CD14-positive monocyte (primary cell): ENCODE data around the gene PREX1. TPM values are rescaled to one million over a fixed set of nuclear protein-coding genes. Genes with fewer than 3 reads are reported as not detected.
A peak's percentile ranks its signal among the peaks of the same experiment; 100 is the strongest.

Experiments
- DNase-seq, 3 donors: peaks; one replicate each; pipeline ENCODE4 v3.0.0-alpha.2; 2011 to 2022
- H2AFZ ChIP-seq: 2 replicates; pipeline ENCODE4 v1.6.0; 2012; ENCODE audit warnings: mild to moderate bottlenecking, low read depth, low read length, inconsistent platforms; ENCODE audit not compliant: insufficient read depth, poor library complexity, severe bottlenecking
- H3K27ac ChIP-seq, 2 donors: 1 replicate in 1 of 2; 2 replicates in 1 of 2; pipeline ENCODE4 v1.5.1; 2012 to 2013; ENCODE audit warnings: low read length in 2 of 2, control low read depth in 1 of 2, inconsistent platforms in 1 of 2, low read depth in 1 of 2, mild to moderate bottlenecking in 1 of 2
- H3K27me3 ChIP-seq, 2 donors: one replicate each; pipeline versions ENCODE4 v1.6.0 to v1.6.1; 2011 to 2013; ENCODE audit warnings: low read length in 2 of 2; ENCODE audit not compliant: control insufficient read depth in 2 of 2, insufficient read depth in 2 of 2
- H3K36me3 ChIP-seq, 2 donors: replicated peaks in 1 of 2; 1 replicate in 1 of 2; 2 replicates in 1 of 2; pipeline versions ENCODE4 v1.5.1 to v1.6.1; 2012 to 2013; ENCODE audit warnings: low read length in 2 of 2, control low read depth in 1 of 2, inconsistent platforms in 1 of 2, mild to moderate bottlenecking in 1 of 2; ENCODE audit not compliant: insufficient read depth in 2 of 2, control insufficient read depth in 1 of 2
- H3K4me1 ChIP-seq, 2 donors: 1 replicate in 1 of 2; 2 replicates in 1 of 2; pipeline versions ENCODE4 v1.5.1 to v1.6.1; 2012 to 2013; ENCODE audit warnings: low read length in 2 of 2, control low read depth in 1 of 2, inconsistent platforms in 1 of 2, mild to moderate bottlenecking in 1 of 2, moderate library complexity in 1 of 2; ENCODE audit not compliant: insufficient read depth in 2 of 2, control insufficient read depth in 1 of 2
- H3K4me2 ChIP-seq: replicated peaks from 2 replicates; pipeline ENCODE3; 2012; ENCODE audit warnings: low read length, moderate library complexity, mild to moderate bottlenecking; ENCODE audit not compliant: poor library complexity, severe bottlenecking; ENCODE audit errors: extremely low read depth
- H3K4me3 ChIP-seq, 3 experiments: fragments of 200-600 bp in 1 of 3; sonication (generic) in 1 of 3; replicated peaks in 1 of 3; 1 replicate in 2 of 3; 2 replicates in 1 of 3; pipeline ENCODE4 v1.5.1; 2011 to 2013; ENCODE audit warnings: low read length in 3 of 3, mild to moderate bottlenecking in 3 of 3, control low read depth in 2 of 3, low read depth in 2 of 3, inconsistent platforms in 1 of 3, moderate library complexity in 1 of 3
- H3K79me2 ChIP-seq: 2 replicates; pipeline ENCODE4 v1.6.0; 2012; ENCODE audit warnings: mild to moderate bottlenecking, control low read depth, inconsistent platforms, low read length, moderate library complexity; ENCODE audit not compliant: insufficient read depth
- H3K9ac ChIP-seq: 2 replicates; pipeline ENCODE4 v1.6.0; 2017; ENCODE audit warnings: low read length, mild to moderate bottlenecking; ENCODE audit not compliant: insufficient read depth, poor library complexity, severe bottlenecking
- H3K9me3 ChIP-seq, 2 donors: replicated peaks in 1 of 2; 1 replicate in 1 of 2; 2 replicates in 1 of 2; pipeline versions ENCODE4 v1.5.1 to v1.6.1; 2012 to 2013; ENCODE audit warnings: low read length in 2 of 2, control low read depth in 1 of 2; ENCODE audit not compliant: control insufficient read depth in 1 of 2, insufficient read depth in 1 of 2
- H4K20me1 ChIP-seq: 2 replicates; pipeline ENCODE4 v1.6.0; 2012; ENCODE audit warnings: mild to moderate bottlenecking, low read length, control low read depth, moderate library complexity; ENCODE audit not compliant: insufficient read depth
- H3K27ac Mint-ChIP-seq, 7 donors: one replicate each; pipeline ENCODE4 v1.8.0; 2020; ENCODE audit warnings: mild to moderate bottlenecking in 7 of 7, mixed read lengths in 7 of 7, moderate library complexity in 6 of 7, inconsistent platforms in 2 of 7
- H3K27me3 Mint-ChIP-seq, 3 donors: one replicate each; pipeline ENCODE4 v1.8.0; 2021 to 2022; ENCODE audit warnings: low read depth in 3 of 3, mild to moderate bottlenecking in 3 of 3, mixed read lengths in 3 of 3, moderate library complexity in 3 of 3, inconsistent platforms in 1 of 3
- H3K36me3 Mint-ChIP-seq, 2 donors: one replicate each; pipeline ENCODE4 v1.8.0; 2020; ENCODE audit warnings: mixed read lengths in 2 of 2, inconsistent platforms in 1 of 2, mild to moderate bottlenecking in 1 of 2
- H3K4me1 Mint-ChIP-seq: one replicate; pipeline ENCODE4 v1.8.0; 2020; ENCODE audit warnings: mild to moderate bottlenecking, mixed read lengths
- H3K4me3 Mint-ChIP-seq, 2 donors: one replicate each; pipeline ENCODE4 v1.8.0; 2020; ENCODE audit warnings: mild to moderate bottlenecking in 2 of 2, mixed read lengths in 2 of 2, moderate library complexity in 1 of 2
- H3K9me3 Mint-ChIP-seq, 7 donors: one replicate each; pipeline ENCODE4 v1.8.0; 2020 to 2022; ENCODE audit warnings: mixed read lengths in 7 of 7, mild to moderate bottlenecking in 6 of 7, moderate library complexity in 6 of 7, inconsistent platforms in 2 of 7
- WGBS: methylation state at CpG from one replicate; pipeline ENCODE4 v1.1.5; 2013; ENCODE audit warnings: missing lambda C conversion rate; ENCODE audit not compliant: insufficient coverage; 5-methylcytosine and 5-hydroxymethylcytosine counted together
- intact Hi-C, 2 donors: fragments of 100-400 bp; cut with micrococcal nuclease; formaldehyde crosslinking; loops; one replicate each; pipeline versions ENCODE4 v1.15.0 to v1.15.1; 2023
- polyA plus RNA-seq, 3 donors: library from polyadenylated mRNA; depleted of rRNA in 1 of 3; unstranded in 2 of 3; stranded (reverse) in 1 of 3; fragments of 300-500 nt in 2 of 3; fragments of >200 nt in 1 of 3; fragmentation: Illumina TruSeq in 2 of 3; gene quantifications; 1 replicate in 2 of 3; 2 replicates in 1 of 3; pipeline ENCODE4 v1.2.3, GENCODE V29; 2012 to 2021
- TF ChIP-seq, protein P1 (sequence below): fragments of 200-600 bp; IDR thresholded peaks from one replicate; pipeline ENCODE4 v1.8.0; 2022; ENCODE audit warnings: antibody characterized with exemption, mild to moderate bottlenecking

PREX1 gene
- polyA plus RNA-seq, 3 donors: 24.3 to 114 (median 27.5) TPM

GRCh38 chr20:48847498-48848205 is 19.9 kb upstream of the PREX1 start:
- Histone ChIP-seq H4K20me1 (no peaks in the 10 kb centered on the region), H2AFZ (no peak overlapping the region), H3K4me2 (no peak overlapping the region), H3K79me2 (no peaks in the 10 kb centered on the region), H3K4me1 (peaks cover 40 to 44% of the 10 kb centered on the region in 2 donors), H3K27me3 (no peaks in the 10 kb centered on the region), H3K36me3 (no peaks in the 10 kb centered on the region), H3K4me3 (no peak overlapping the region), H3K9ac (no peak overlapping the region), H3K27ac (no peak overlapping the region), H3K9me3 (no peaks in the 10 kb centered on the region)
- Mint-ChIP-seq H3K9me3 (peaks cover 0 to 8% (median 4%) of the 10 kb centered on the region in 7 donors), H3K4me3 (no peak overlapping the region), H3K27me3 (peaks cover 0 to 4% (median 0%) of the 10 kb centered on the region in 3 donors), H3K4me1 (peaks cover 50% of the 10 kb centered on the region), H3K36me3 (no peaks in the 10 kb centered on the region), H3K27ac (peak overlapping the region in 2 of 7 donors; percentile 32 to 84)
- TF ChIP-seq, protein P1, sequence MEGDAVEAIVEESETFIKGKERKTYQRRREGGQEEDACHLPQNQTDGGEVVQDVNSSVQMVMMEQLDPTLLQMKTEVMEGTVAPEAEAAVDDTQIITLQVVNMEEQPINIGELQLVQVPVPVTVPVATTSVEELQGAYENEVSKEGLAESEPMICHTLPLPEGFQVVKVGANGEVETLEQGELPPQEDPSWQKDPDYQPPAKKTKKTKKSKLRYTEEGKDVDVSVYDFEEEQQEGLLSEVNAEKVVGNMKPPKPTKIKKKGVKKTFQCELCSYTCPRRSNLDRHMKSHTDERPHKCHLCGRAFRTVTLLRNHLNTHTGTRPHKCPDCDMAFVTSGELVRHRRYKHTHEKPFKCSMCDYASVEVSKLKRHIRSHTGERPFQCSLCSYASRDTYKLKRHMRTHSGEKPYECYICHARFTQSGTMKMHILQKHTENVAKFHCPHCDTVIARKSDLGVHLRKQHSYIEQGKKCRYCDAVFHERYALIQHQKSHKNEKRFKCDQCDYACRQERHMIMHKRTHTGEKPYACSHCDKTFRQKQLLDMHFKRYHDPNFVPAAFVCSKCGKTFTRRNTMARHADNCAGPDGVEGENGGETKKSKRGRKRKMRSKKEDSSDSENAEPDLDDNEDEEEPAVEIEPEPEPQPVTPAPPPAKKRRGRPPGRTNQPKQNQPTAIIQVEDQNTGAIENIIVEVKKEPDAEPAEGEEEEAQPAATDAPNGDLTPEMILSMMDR: no peak
- WGBS: 60% methylated on average over 1 of the region's 5 CpGs
- no peak for DNase-seq
- intact Hi-C loops: no loop called here

- Histone ChIP-seq H2AFZ (peak overlapping the region; percentile 54), H3K79me2 (no peaks in the 10 kb centered on the region), H4K20me1 (no peaks in the 10 kb centered on the region), H3K4me1 (peaks cover 41 to 44% of the 10 kb centered on the region in 2 donors), H3K27ac (peak overlapping the region; percentile 4 to 11), H3K36me3 (no peaks in the 10 kb centered on the region), H3K4me3 (no peak overlapping the region), H3K4me2 (peak overlapping the region; percentile 11), H3K9ac (no peak overlapping the region), H3K9me3 (no peaks in the 10 kb centered on the region), H3K27me3 (no peaks in the 10 kb centered on the region)
- TF ChIP-seq, protein P1: no peak
- 71% methylated on average over 3 of the region's 12 CpGs for WGBS
- intact Hi-C loops: no loop called here
- H3K4me3 Mint-ChIP-seq: no peak overlapping the region
- peak overlapping the region in 5 of 7 donors; percentile 49 to 89 (median 84) for H3K27ac Mint-ChIP-seq
- peak in 2 of 3 donors; percentile 52 to 85 for DNase-seq
- H3K4me1 Mint-ChIP-seq: peaks cover 54% of the 10 kb centered on the region
- no peaks in the 10 kb centered on the region for H3K36me3 Mint-ChIP-seq
- peaks cover 0 to 4% (median 0%) of the 10 kb centered on the region in 3 donors for H3K27me3 Mint-ChIP-seq
- H3K9me3 Mint-ChIP-seq: peaks cover 0 to 5% (median 3%) of the 10 kb centered on the region in 7 donors
Measured at GRCh38 chr20:48846516-48847492, 19.0 kb upstream of the PREX1 start.
